CD4-positive, alpha-beta T cell (primary cell): ENCODE data around the gene DDX43. TPM values are rescaled to one million over a fixed set of nuclear protein-coding genes. Genes with fewer than 3 reads are reported as not detected.

Experiments
- ATAC-seq: fragments of 200-7000 bp; cut with Tn5 transposase; one replicate; pipeline ENCODE4 v1.10.0; 2022; ENCODE audit warnings: mild to moderate bottlenecking; ENCODE audit not compliant: poor library complexity
- CTCF ChIA-PET: fragments of 350-600 bp; sonication (Branson Sonifier 250); formaldehyde crosslinking; loops from one replicate; lab custom pipeline; 2021; ENCODE audit warnings: antibody characterized with exemption, inconsistent platforms; lab: Charles Lee
- POLR2A ChIA-PET: fragments of 350-600 bp; sonication (Branson Sonifier 250); formaldehyde crosslinking; loops from one replicate; lab custom pipeline; 2021; ENCODE audit warnings: antibody characterized with exemption, inconsistent platforms; lab: Charles Lee
- DNase-seq, 14 experiments: peaks; one replicate each; pipeline ENCODE4 v3.0.0-alpha.2; 2013 to 2020; ENCODE audit warnings: mixed read lengths in 2 of 14
- H3K27ac ChIP-seq, 2 donors: one replicate each; pipeline versions ENCODE4 v1.5.1 to v1.7.0; 2013; ENCODE audit warnings: low read length in 2 of 2, low read depth in 1 of 2, mild to moderate bottlenecking in 1 of 2
- H3K27me3 ChIP-seq, 2 experiments: 1 replicate in 1 of 2; 2 replicates in 1 of 2; pipeline versions ENCODE4 v1.6.1 to v1.7.0; 2013; ENCODE audit warnings: low read length in 2 of 2, control low read depth in 1 of 2, mild to moderate bottlenecking in 1 of 2, moderate library complexity in 1 of 2; ENCODE audit not compliant: insufficient read depth in 2 of 2, control insufficient read depth in 1 of 2
- H3K36me3 ChIP-seq: one replicate; pipeline ENCODE4 v1.6.1; 2013; ENCODE audit warnings: low read length, control low read depth; ENCODE audit not compliant: insufficient read depth
- H3K4me1 ChIP-seq: one replicate; pipeline ENCODE4 v1.6.1; 2013; ENCODE audit warnings: low read length, control low read depth; ENCODE audit not compliant: insufficient read depth
- H3K4me3 ChIP-seq: one replicate; pipeline ENCODE4 v1.5.1; 2013; ENCODE audit warnings: mild to moderate bottlenecking, low read length, moderate library complexity
- H3K9me3 ChIP-seq, 2 experiments: 1 replicate in 1 of 2; 2 replicates in 1 of 2; pipeline versions ENCODE4 v1.6.1 to v1.7.0; 2013; ENCODE audit warnings: low read length in 2 of 2, mild to moderate bottlenecking in 2 of 2, control low read depth in 1 of 2, moderate library complexity in 1 of 2; ENCODE audit not compliant: control insufficient read depth in 1 of 2, insufficient read depth in 1 of 2
- H3K27ac Mint-ChIP-seq: one replicate; pipeline ENCODE4 v1.8.0; 2020; ENCODE audit warnings: mixed read lengths
- H3K27me3 Mint-ChIP-seq: one replicate; pipeline ENCODE4 v1.8.0; 2021; ENCODE audit warnings: mixed read lengths
- H3K36me3 Mint-ChIP-seq: one replicate; pipeline ENCODE4 v1.8.0; 2021; ENCODE audit warnings: low read depth, mixed read lengths
- H3K4me1 Mint-ChIP-seq: one replicate; pipeline ENCODE4 v1.8.0; 2021; ENCODE audit warnings: low read depth, mixed read lengths
- H3K4me3 Mint-ChIP-seq: one replicate; pipeline ENCODE4 v1.8.0; 2020; ENCODE audit warnings: mild to moderate bottlenecking, mixed read lengths
- H3K9me3 Mint-ChIP-seq: one replicate; pipeline ENCODE4 v1.8.0; 2020; ENCODE audit warnings: mixed read lengths
- intact Hi-C, 2 experiments: fragments of 100-400 bp; cut with DNase I in 1 of 2; cut with micrococcal nuclease in 1 of 2; formaldehyde crosslinking; loops; one replicate each; pipeline versions ENCODE4 v1.15.1 to v1.9.0; 2023 to 2025; cut with DNase I, micrococcal nuclease
- total RNA-seq, 174 experiments: library from RNA in 2 of 174; stranded (reverse) in 2 of 174; gene quantifications; one replicate each; pipeline ENCODE4 v1.2.3 and lab custom pipeline; 2021 to 2026
- TF ChIP-seq, protein P1 (sequence below): fragments of 200-600 bp; IDR thresholded peaks from one replicate; pipeline ENCODE4 v1.8.0; 2022; ENCODE audit warnings: antibody characterized with exemption, mild to moderate bottlenecking

DDX43 gene
- total RNA-seq, 2 experiments from 2014 or later = 2.2 to 2.5 TPM

DNA sequence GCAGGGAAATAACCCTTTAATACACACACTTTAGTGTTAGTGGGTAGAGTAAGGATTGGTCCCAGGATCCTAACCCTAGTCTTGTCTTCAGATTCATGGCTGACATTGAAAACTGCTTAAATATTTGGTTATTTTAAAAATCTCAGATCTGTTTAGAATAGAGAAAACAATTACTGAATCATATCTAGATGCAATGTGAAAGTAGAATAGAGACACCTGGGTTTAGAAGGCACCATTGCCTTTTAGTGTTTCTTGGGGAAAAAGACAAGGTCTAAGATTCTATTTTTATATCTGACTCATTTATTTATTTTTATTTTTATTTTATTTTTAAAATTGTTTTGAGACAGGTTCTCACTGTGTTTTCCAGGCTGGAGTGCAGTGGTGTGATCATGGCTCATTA lies 6.0 kb downstream of the DDX43 start:
- no peak overlapping the region for H3K4me3 Mint-ChIP-seq
- DNase-seq (no peak), ATAC-seq (no peak)
- H3K4me1 ChIP-seq = no peaks in the 10 kb centered on the region
- H3K4me3 ChIP-seq = no peak overlapping the region
- intact Hi-C loops = no loop called here
- H3K27ac Mint-ChIP-seq = no peak overlapping the region
- ChIA-PET CTCF (interaction anchor here (0.9 kb wide), 1 partner anchor 10 kb away, joined by 4 read pairs; no protein-coding TSS in a partner anchor), POLR2A (no interaction called here)
- no peaks in the 10 kb centered on the region for H3K27me3 ChIP-seq
- no peaks in the 10 kb centered on the region for H3K36me3 ChIP-seq
- H3K36me3 Mint-ChIP-seq = peaks cover 4% of the 10 kb centered on the region
- H3K9me3 ChIP-seq = no peaks in the 10 kb centered on the region
- H3K4me1 Mint-ChIP-seq = no peaks in the 10 kb centered on the region
- H3K27me3 Mint-ChIP-seq = no peaks in the 10 kb centered on the region
- TF ChIP-seq, protein P1, sequence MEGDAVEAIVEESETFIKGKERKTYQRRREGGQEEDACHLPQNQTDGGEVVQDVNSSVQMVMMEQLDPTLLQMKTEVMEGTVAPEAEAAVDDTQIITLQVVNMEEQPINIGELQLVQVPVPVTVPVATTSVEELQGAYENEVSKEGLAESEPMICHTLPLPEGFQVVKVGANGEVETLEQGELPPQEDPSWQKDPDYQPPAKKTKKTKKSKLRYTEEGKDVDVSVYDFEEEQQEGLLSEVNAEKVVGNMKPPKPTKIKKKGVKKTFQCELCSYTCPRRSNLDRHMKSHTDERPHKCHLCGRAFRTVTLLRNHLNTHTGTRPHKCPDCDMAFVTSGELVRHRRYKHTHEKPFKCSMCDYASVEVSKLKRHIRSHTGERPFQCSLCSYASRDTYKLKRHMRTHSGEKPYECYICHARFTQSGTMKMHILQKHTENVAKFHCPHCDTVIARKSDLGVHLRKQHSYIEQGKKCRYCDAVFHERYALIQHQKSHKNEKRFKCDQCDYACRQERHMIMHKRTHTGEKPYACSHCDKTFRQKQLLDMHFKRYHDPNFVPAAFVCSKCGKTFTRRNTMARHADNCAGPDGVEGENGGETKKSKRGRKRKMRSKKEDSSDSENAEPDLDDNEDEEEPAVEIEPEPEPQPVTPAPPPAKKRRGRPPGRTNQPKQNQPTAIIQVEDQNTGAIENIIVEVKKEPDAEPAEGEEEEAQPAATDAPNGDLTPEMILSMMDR = no peak
- no peaks in the 10 kb centered on the region for H3K9me3 Mint-ChIP-seq
- no peak overlapping the region for H3K27ac ChIP-seq

DNA sequence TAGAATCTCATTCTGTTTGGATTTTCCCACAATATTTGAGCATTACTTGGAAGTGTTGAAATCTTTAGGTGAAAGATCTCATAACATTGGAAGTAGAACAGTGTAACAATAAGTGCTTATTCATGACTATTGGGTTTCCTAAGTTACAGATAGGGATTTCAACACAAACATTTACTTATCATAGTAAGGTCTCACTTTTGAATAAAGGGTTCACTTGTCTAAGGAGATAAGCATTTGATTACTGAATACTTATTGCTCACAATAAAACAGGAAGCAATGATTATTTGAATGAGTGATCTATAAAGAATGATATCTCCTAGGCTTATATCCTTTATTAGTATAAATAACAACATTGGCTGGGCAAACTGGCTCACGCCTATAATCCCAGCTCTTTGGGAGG lies 14.8 kb downstream of the DDX43 start:
- H3K4me1 Mint-ChIP-seq = no peaks in the 10 kb centered on the region
- H3K36me3 ChIP-seq = no peaks in the 10 kb centered on the region
- H3K36me3 Mint-ChIP-seq = peaks cover 12% of the 10 kb centered on the region
- H3K4me3 ChIP-seq = no peak overlapping the region
- H3K27ac ChIP-seq = no peak overlapping the region
- DNase-seq = no peak
- H3K27me3 Mint-ChIP-seq = no peaks in the 10 kb centered on the region
- no peak overlapping the region for H3K4me3 Mint-ChIP-seq
- H3K9me3 ChIP-seq = no peaks in the 10 kb centered on the region
- H3K9me3 Mint-ChIP-seq = no peaks in the 10 kb centered on the region
- TF ChIP-seq, protein P1 = no peak
- ChIA-PET POLR2A (no interaction called here), CTCF (no interaction called here)
- no peaks in the 10 kb centered on the region for H3K4me1 ChIP-seq
- H3K27ac Mint-ChIP-seq = no peak overlapping the region
- no peak for ATAC-seq
- H3K27me3 ChIP-seq = no peaks in the 10 kb centered on the region
- intact Hi-C loops = no loop called here

DNA sequence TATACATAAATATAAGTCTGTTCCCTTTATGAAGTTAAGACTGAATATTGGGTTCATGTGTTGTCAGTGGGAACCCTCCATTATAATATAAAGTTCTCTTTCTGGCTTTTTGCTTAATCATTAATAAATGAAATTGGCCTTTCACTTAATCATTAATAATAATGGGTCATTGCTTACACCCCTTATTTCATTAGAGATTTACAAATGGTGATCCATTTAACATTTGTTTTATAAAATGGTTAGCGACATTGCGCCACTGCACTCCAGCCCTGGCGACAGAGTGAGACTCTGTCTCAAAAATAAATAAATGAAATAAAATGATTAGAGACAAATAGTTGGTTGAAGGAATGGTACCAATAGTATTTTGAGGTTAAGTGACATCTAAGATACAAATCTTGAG lies 18.5 kb downstream of the DDX43 start:
- Histone ChIP-seq H3K9me3 (no peaks in the 10 kb centered on the region), H3K4me1 (no peaks in the 10 kb centered on the region), H3K4me3 (no peak overlapping the region), H3K36me3 (no peaks in the 10 kb centered on the region), H3K27ac (no peak overlapping the region), H3K27me3 (no peaks in the 10 kb centered on the region)
- ChIA-PET CTCF (no interaction called here), POLR2A (no interaction called here)
- Mint-ChIP-seq H3K27me3 (no peaks in the 10 kb centered on the region), H3K36me3 (peaks cover 7% of the 10 kb centered on the region), H3K27ac (no peak overlapping the region), H3K4me3 (no peak overlapping the region), H3K9me3 (no peaks in the 10 kb centered on the region), H3K4me1 (no peaks in the 10 kb centered on the region)
- ATAC-seq (no peak), DNase-seq (no peak)
- intact Hi-C loops = no loop called here
- TF ChIP-seq, protein P1 = no peak
